ENCODE data around the gene EXOC3. TPM values are rescaled to one million over a fixed set of nuclear protein-coding genes. Genes with fewer than 3 reads are reported as not detected.

The EXOC3 gene
- total and polyA plus RNA-seq, 2 of the 8 experiments (the other 6 are each of a cell fraction or from before 2014, with no cell fraction given): 14.4 to 30.0 TPM

DNA sequence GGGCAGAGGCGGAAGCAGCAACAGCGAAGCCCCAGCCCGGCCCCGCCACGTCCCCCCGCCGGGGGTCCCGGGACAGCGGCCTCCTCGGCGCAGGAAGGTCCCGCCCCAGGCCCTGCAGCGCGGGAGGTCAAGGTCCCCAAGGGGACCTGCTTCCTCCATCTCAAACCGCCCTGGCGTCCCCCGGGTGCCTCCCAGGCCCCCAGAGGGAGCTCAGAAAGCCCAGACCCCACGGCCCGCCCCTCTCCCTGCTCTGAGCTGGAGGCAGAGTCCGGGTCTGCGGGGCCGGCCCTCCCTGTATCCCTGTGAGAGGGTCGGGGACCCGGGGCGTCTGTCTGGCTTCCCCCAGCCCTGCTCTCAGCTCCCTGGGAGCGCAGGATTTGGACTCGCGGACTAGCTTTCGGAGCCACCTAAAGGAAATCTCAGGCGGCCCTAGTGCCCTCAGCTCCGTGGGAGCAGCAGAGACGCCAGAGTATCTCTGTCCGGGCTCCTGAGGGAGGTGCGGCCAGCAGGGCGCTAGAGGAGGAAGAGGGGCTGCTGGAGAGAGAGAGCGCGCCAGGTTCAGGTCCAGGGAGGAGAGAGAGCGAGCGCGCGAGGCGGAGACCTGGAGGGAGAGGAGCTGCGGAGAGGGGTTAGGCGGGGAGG, 30.7 kb downstream of the EXOC3 start (continued):
- TF ChIP-seq, protein P1, sequence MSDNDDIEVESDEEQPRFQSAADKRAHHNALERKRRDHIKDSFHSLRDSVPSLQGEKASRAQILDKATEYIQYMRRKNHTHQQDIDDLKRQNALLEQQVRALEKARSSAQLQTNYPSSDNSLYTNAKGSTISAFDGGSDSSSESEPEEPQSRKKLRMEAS (IDR thresholded peaks at IDR 0.05): no peak
- no peak for TF ChIP-seq CHD2 (IDR thresholded peaks at IDR 0.05; ENCODE audit: low read length)
